Upper lobe of left lung (tissue), 4 donors: ENCODE measurements around the gene HABP2.

ENCODE experiments used
- POLR2A ChIP-seq, 4 donors: fragments of 450-650 bp; IDR thresholded peaks; one replicate each; pipeline ENCODE4 v1.5.1; 2016 to 2017; ENCODE audit warnings: antibody characterized with exemption in 4 of 4, mild to moderate bottlenecking in 2 of 4
- TF ChIP-seq, protein P1 (sequence below), 6 experiments: fragments of 450-650 bp in 4 of 6; fragments of 200-600 bp in 2 of 6; sonication (generic) in 2 of 6; IDR thresholded peaks; one replicate each; pipeline ENCODE4 v1.5.1; 2016 to 2019; ENCODE audit warnings: antibody characterized with exemption in 6 of 6

DNA sequence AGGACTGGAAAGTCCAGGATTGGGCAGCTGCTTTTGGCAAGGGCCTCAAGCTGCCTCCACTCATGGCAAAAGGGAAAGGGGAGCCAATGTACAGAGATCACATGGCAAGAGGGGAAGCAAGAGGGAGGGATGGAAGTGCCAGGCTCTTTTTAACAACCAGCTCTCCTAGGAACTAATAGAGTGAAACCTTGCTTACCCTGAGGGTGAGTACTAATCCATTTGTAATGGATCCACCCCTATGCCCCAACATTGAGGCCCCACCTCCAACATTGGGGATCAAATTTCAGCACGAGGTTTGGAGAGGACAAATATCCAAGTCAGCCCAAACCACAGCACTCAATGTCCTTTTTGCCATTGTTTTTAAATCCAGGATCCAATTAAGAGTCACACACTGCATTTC is 12.5 kb downstream of the HABP2 start:
- TF ChIP-seq, protein P1, sequence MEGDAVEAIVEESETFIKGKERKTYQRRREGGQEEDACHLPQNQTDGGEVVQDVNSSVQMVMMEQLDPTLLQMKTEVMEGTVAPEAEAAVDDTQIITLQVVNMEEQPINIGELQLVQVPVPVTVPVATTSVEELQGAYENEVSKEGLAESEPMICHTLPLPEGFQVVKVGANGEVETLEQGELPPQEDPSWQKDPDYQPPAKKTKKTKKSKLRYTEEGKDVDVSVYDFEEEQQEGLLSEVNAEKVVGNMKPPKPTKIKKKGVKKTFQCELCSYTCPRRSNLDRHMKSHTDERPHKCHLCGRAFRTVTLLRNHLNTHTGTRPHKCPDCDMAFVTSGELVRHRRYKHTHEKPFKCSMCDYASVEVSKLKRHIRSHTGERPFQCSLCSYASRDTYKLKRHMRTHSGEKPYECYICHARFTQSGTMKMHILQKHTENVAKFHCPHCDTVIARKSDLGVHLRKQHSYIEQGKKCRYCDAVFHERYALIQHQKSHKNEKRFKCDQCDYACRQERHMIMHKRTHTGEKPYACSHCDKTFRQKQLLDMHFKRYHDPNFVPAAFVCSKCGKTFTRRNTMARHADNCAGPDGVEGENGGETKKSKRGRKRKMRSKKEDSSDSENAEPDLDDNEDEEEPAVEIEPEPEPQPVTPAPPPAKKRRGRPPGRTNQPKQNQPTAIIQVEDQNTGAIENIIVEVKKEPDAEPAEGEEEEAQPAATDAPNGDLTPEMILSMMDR (IDR thresholded peaks at IDR 0.05) = no peak
- no peak for TF ChIP-seq POLR2A (IDR thresholded peaks at IDR 0.05)
